Measurements from ENCODE around the gene BUD23. TPM values are rescaled to one million over a fixed set of nuclear protein-coding genes. Genes with fewer than 3 reads are reported as not detected.

BUD23 gene
- total RNA-seq, 1 donor from 2014 or later = 58.8 TPM

GRCh38 chr7:73732397-73732796 lies 49.0 kb downstream of the BUD23 start:
- Mint-ChIP-seq H3K36me3 (ENCODE audit: insufficient read depth) (peaks cover 7% of the 10 kb centered on the region), H3K4me3 (ENCODE audit: low read depth) (no peak overlapping the region), H3K4me1 (ENCODE audit: low read depth) (peaks cover 6% of the 10 kb centered on the region), H3K9me3 (ENCODE audit: low read depth) (no peaks in the 10 kb centered on the region), H3K27me3 (peaks cover 2% of the 10 kb centered on the region), H3K27ac (no peak overlapping the region)
- TF ChIP-seq, protein P1, sequence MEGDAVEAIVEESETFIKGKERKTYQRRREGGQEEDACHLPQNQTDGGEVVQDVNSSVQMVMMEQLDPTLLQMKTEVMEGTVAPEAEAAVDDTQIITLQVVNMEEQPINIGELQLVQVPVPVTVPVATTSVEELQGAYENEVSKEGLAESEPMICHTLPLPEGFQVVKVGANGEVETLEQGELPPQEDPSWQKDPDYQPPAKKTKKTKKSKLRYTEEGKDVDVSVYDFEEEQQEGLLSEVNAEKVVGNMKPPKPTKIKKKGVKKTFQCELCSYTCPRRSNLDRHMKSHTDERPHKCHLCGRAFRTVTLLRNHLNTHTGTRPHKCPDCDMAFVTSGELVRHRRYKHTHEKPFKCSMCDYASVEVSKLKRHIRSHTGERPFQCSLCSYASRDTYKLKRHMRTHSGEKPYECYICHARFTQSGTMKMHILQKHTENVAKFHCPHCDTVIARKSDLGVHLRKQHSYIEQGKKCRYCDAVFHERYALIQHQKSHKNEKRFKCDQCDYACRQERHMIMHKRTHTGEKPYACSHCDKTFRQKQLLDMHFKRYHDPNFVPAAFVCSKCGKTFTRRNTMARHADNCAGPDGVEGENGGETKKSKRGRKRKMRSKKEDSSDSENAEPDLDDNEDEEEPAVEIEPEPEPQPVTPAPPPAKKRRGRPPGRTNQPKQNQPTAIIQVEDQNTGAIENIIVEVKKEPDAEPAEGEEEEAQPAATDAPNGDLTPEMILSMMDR (IDR thresholded peaks at IDR 0.05; ENCODE audit: unreplicated experiment) = no peak
- no peak for DNase-seq (ENCODE audit: low spot score, unreplicated experiment)

- Mint-ChIP-seq H3K36me3 (ENCODE audit: insufficient read depth) (peaks cover 7% of the 10 kb centered on the region), H3K27ac (peak overlapping the region; percentile 91), H3K27me3 (no peaks in the 10 kb centered on the region), H3K4me3 (ENCODE audit: low read depth) (no peak overlapping the region), H3K9me3 (ENCODE audit: low read depth) (no peaks in the 10 kb centered on the region), H3K4me1 (ENCODE audit: low read depth) (peaks cover 10% of the 10 kb centered on the region)
- TF ChIP-seq, protein P1 (IDR thresholded peaks at IDR 0.05; ENCODE audit: unreplicated experiment) = peak; percentile 67
- DNase-seq (ENCODE audit: low spot score, unreplicated experiment) = peak; percentile 33
Observed at GRCh38 chr7:73734619-73735527, 51.5 kb downstream of the BUD23 start.

- H3K27ac Mint-ChIP-seq = no peak overlapping the region
- TF ChIP-seq, protein P1 (IDR thresholded peaks at IDR 0.05; ENCODE audit: unreplicated experiment) = no peak
- no peak overlapping the region for H3K4me3 Mint-ChIP-seq (ENCODE audit: low read depth)
- no peak for DNase-seq (ENCODE audit: low spot score, unreplicated experiment)
- H3K27me3 Mint-ChIP-seq = no peaks in the 10 kb centered on the region
- H3K9me3 Mint-ChIP-seq (ENCODE audit: low read depth) = no peaks in the 10 kb centered on the region
- H3K36me3 Mint-ChIP-seq (ENCODE audit: insufficient read depth) = peaks cover 7% of the 10 kb centered on the region
- H3K4me1 Mint-ChIP-seq (ENCODE audit: low read depth) = peaks cover 9% of the 10 kb centered on the region
Observed at GRCh38 chr7:73735528-73735905, 52.1 kb downstream of the BUD23 start.

DNA sequence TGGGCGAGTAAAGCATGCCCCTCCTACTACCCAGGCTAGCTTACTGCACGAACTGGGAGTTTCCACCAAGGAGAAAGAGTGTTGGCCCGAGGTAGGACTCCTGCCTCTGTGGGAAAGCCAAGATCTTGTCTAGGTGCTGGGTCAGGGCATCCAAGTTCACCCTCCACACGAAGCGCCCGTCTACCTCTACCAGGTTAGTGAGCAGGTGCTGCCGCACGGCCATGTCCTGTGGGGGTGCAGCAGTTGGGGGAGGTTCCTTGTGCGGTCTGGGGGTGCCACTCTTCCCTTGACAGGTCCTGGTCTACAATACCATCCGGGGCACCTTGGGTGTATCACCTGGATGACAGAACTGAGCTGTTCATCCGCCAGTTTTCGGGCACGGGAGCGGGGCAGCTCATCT lies 53.5 kb downstream of the BUD23 start:
- no peak for DNase-seq (ENCODE audit: low spot score, unreplicated experiment)
- H3K27ac Mint-ChIP-seq = no peak overlapping the region
- TF ChIP-seq, protein P1 (IDR thresholded peaks at IDR 0.05; ENCODE audit: unreplicated experiment) = no peak
- no peaks in the 10 kb centered on the region for H3K27me3 Mint-ChIP-seq
- peak overlapping the region; percentile 91 for H3K4me3 Mint-ChIP-seq (ENCODE audit: low read depth)
- H3K36me3 Mint-ChIP-seq (ENCODE audit: insufficient read depth) = peaks cover 7% of the 10 kb centered on the region
- peaks cover 16% of the 10 kb centered on the region for H3K4me1 Mint-ChIP-seq (ENCODE audit: low read depth)
- no peaks in the 10 kb centered on the region for H3K9me3 Mint-ChIP-seq (ENCODE audit: low read depth)

DNA sequence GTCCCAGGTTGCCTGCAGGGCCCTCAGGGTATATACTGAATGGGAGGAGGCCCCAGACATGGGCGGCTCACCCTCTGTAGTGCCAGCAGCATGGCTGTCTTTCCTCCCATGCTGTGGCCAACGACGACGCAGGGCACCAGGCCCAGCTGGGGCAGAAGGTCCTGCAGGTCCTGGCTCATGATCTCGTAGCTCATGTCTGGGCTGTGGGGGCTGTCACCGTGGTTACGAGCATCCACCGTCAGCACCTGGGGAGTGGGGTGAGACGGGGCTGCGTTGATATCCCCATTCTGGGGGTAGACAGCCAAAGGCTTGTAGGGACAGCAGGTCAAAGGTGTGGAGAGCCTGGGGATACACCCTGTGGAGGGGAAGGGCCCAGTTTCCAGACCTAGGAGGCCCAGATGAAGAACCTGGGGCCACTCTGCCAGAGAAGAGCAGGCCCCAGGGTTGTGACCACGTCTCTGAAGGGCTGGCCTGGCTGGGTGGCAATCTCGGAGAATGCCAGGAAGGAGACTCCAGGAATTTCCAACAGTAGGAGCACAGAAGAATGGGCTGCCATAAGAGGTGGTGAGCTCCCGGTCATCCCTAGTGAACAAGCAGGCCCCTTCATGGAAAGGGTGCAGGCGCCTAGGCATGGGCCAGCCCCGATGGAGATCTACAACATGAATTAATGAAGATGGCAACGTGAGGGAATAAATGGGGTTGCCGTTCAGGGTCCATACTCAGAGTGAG lies 54.3 kb downstream of the BUD23 start:
- Mint-ChIP-seq H3K27me3 (no peaks in the 10 kb centered on the region), H3K36me3 (ENCODE audit: insufficient read depth) (peaks cover 7% of the 10 kb centered on the region), H3K9me3 (ENCODE audit: low read depth) (no peaks in the 10 kb centered on the region), H3K4me3 (ENCODE audit: low read depth) (peak overlapping the region; percentile 91), H3K27ac (peak overlapping the region; percentile 97), H3K4me1 (ENCODE audit: low read depth) (peaks cover 24% of the 10 kb centered on the region)
- TF ChIP-seq, protein P1 (IDR thresholded peaks at IDR 0.05; ENCODE audit: unreplicated experiment) = no peak
- DNase-seq (ENCODE audit: low spot score, unreplicated experiment) = no peak

Data from progenitor cell of endocrine pancreas (in vitro differentiated cells).